Sigmoid colon (tissue), 4 donors: ENCODE data around the gene PGM5.

Experiments used
- POLR2AphosphoS5 ChIP-seq, 4 donors: sonication (generic); formaldehyde crosslinking; IDR thresholded peaks; one replicate each; pipeline ENCODE4 v1.6.1; 2017; ENCODE audit warnings: antibody characterized with exemption in 4 of 4
- TF ChIP-seq, protein P1 (sequence below), 4 experiments: fragments of 450-650 bp in 3 of 4; fragments of 200-600 bp in 1 of 4; IDR thresholded peaks; one replicate each; pipeline ENCODE4 v1.5.1; 2016 to 2019; ENCODE audit warnings: antibody characterized with exemption in 4 of 4, mild to moderate bottlenecking in 3 of 4, moderate library complexity in 2 of 4

- TF ChIP-seq, protein P1, sequence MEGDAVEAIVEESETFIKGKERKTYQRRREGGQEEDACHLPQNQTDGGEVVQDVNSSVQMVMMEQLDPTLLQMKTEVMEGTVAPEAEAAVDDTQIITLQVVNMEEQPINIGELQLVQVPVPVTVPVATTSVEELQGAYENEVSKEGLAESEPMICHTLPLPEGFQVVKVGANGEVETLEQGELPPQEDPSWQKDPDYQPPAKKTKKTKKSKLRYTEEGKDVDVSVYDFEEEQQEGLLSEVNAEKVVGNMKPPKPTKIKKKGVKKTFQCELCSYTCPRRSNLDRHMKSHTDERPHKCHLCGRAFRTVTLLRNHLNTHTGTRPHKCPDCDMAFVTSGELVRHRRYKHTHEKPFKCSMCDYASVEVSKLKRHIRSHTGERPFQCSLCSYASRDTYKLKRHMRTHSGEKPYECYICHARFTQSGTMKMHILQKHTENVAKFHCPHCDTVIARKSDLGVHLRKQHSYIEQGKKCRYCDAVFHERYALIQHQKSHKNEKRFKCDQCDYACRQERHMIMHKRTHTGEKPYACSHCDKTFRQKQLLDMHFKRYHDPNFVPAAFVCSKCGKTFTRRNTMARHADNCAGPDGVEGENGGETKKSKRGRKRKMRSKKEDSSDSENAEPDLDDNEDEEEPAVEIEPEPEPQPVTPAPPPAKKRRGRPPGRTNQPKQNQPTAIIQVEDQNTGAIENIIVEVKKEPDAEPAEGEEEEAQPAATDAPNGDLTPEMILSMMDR (IDR thresholded peaks at IDR 0.05) = no peak
- TF ChIP-seq POLR2AphosphoS5 (IDR thresholded peaks at IDR 0.05) = no peak
Measured at GRCh38 chr9:68555437-68556150, 199.2 kb downstream of the PGM5 start.
